GM23248 (cell line): ENCODE measurements around the gene RBM8A. TPM values are rescaled to one million over a fixed set of nuclear protein-coding genes. Genes with fewer than 3 reads are reported as not detected.

Source experiments
- DNase-seq: peaks from one replicate; pipeline ENCODE4 v3.0.0-alpha.2; 2015
- H2AFZ ChIP-seq: fragments of 200-600 bp; sonication (generic); 2 replicates; pipeline ENCODE4 v1.6.1; 2016; ENCODE audit warnings: antibody characterized with exemption
- H3F3A ChIP-seq: fragments of 200-600 bp; sonication (generic); 2 replicates; pipeline ENCODE4 v1.6.1; 2016; ENCODE audit warnings: mild to moderate bottlenecking, antibody characterized with exemption, mixed run types; ENCODE audit not compliant: insufficient read depth
- H3K27ac ChIP-seq: fragments of 200-600 bp; sonication (generic); 2 replicates; pipeline ENCODE4 v1.5.1; 2016; ENCODE audit warnings: mild to moderate bottlenecking
- H3K27me3 ChIP-seq: fragments of 200-600 bp; sonication (generic); replicated peaks from 2 replicates; pipeline ENCODE4 v1.6.1; 2016; ENCODE audit warnings: mild to moderate bottlenecking; ENCODE audit not compliant: insufficient read depth
- H3K36me3 ChIP-seq: fragments of 200-600 bp; sonication (generic); 2 replicates; pipeline ENCODE4 v1.6.1; 2016; ENCODE audit warnings: low read depth, mild to moderate bottlenecking
- H3K4me1 ChIP-seq: fragments of 200-600 bp; sonication (generic); 2 replicates; pipeline ENCODE4 v1.6.1; 2016; ENCODE audit warnings: mild to moderate bottlenecking; ENCODE audit not compliant: insufficient read depth
- H3K4me2 ChIP-seq: fragments of 200-600 bp; sonication (generic); one replicate; pipeline ENCODE4 v1.6.1; 2016; ENCODE audit warnings: mild to moderate bottlenecking; ENCODE audit not compliant: unreplicated experiment
- H3K4me3 ChIP-seq: fragments of 200-600 bp; sonication (generic); 2 replicates; pipeline ENCODE4 v1.5.1; 2016; ENCODE audit warnings: mild to moderate bottlenecking
- H3K79me2 ChIP-seq: fragments of 200-600 bp; sonication (generic); 2 replicates; pipeline ENCODE4 v1.6.1; 2016; ENCODE audit warnings: mild to moderate bottlenecking; ENCODE audit not compliant: insufficient read depth
- H3K9ac ChIP-seq: fragments of 200-600 bp; sonication (generic); 2 replicates; pipeline ENCODE4 v1.6.1; 2016; ENCODE audit warnings: mild to moderate bottlenecking
- H3K9me2 ChIP-seq: fragments of 200-600 bp; sonication (generic); 2 replicates; pipeline ENCODE4 v1.6.1; 2016; ENCODE audit warnings: mixed run types, mild to moderate bottlenecking, moderate library complexity; ENCODE audit not compliant: insufficient read depth
- H3K9me3 ChIP-seq: fragments of 200-600 bp; sonication (generic); one replicate; pipeline ENCODE4 v1.6.1; 2017; ENCODE audit warnings: low read depth
- H4K20me1 ChIP-seq: fragments of 200-600 bp; sonication (generic); 2 replicates; pipeline ENCODE4 v1.6.0; 2016; ENCODE audit not compliant: insufficient read depth
- EZH2 ChIP-seq: fragments of 200-600 bp; sonication (generic); IDR thresholded peaks from 2 replicates; pipeline ENCODE4 v1.6.1; 2018; ENCODE audit warnings: antibody characterized with exemption, mild to moderate bottlenecking; ENCODE audit not compliant: insufficient read depth, poor library complexity, severe bottlenecking
- EZH2phosphoT487 ChIP-seq: fragments of 200-600 bp; sonication (generic); IDR thresholded peaks from 2 replicates; pipeline ENCODE4 v1.6.1; 2018; ENCODE audit warnings: antibody characterized with exemption, moderate library complexity, mild to moderate bottlenecking, low read depth; ENCODE audit not compliant: insufficient read depth
- WGBS, 2 experiments: methylation state at CpG; one replicate each; pipeline ENCODE4 v1.1.6; 2015 to 2017; ENCODE audit warnings: low lambda C conversion rate in 2 of 2, low coverage in 1 of 2; ENCODE audit errors: missing lambda C conversion rate in 2 of 2; 5-methylcytosine and 5-hydroxymethylcytosine counted together
- in situ Hi-C: fragments of 300-500 bp; cut with MboI; formaldehyde crosslinking; loops from 2 replicates; pipeline ENCODE4 v1.15.0; 2020
- polyA plus RNA-seq: library from polyadenylated mRNA; unstranded; fragments of >200 nt; fragmentation: Nextera tagmentation; extraction: Ambion mirVana; gene quantifications from 2 replicates; pipeline ENCODE4 v1.2.1, GENCODE V29; 2016
- total RNA-seq: library from RNA; depleted of rRNA; stranded (reverse); fragments of >200 nt; shearing (Covaris generic); gene quantifications from 2 replicates; pipeline ENCODE4 v1.2.3, GENCODE V29; 2014

Gene RBM8A
- total and polyA plus RNA-seq, 2 experiments from 2014 or later, result 112 to 204 TPM

- WGBS, 2 experiments, result 4 to 5% methylated on average over 33 of the region's 33 CpGs
- Histone ChIP-seq H3K4me3 (peak overlapping the region; percentile 74), H3K27me3 (no peaks in the 10 kb centered on the region), H3K4me1 (peaks cover 16% of the 10 kb centered on the region), H3K9me3 (no peaks in the 10 kb centered on the region), H3K27ac (peak overlapping the region; percentile 70), H2AFZ (peak overlapping the region; percentile 91), H3K36me3 (peaks cover 9% of the 10 kb centered on the region; the same call in 1 of the 2 replicates), H3K4me2 (peak overlapping the region; percentile 98), H3F3A (peaks cover 27% of the 10 kb centered on the region), H3K9me2 (no peaks in the 10 kb centered on the region), H4K20me1 (no peaks in the 10 kb centered on the region), H3K9ac (peak overlapping the region; percentile 91), H3K79me2 (peaks cover 31% of the 10 kb centered on the region)
- TF ChIP-seq EZH2 (no peak), EZH2phosphoT487 (no peak)
- in situ Hi-C loops, result no loop called here
- DNase-seq, result peak; percentile 74
These were observed 8.0 kb downstream of the RBM8A start for GRCh38 chr1:145918992-145919939.

GRCh38 chr1:145918144-145918991 lies 8.9 kb downstream of the RBM8A start, which contains the start of gene PEX11B:
PEX11B (minus strand) TSS chr1:145918717; CDS start chr1:145918688, 29 bp downstream.
- in situ Hi-C loops, result no loop called here
- Histone ChIP-seq H3K27ac (peak within 1 kb of the TSS; percentile 70), H4K20me1 (no peaks in the 10 kb centered on the region), H3K4me2 (peak within 1 kb of the TSS; percentile 98), H3K9me3 (no peaks in the 10 kb centered on the region), H2AFZ (peak within 1 kb of the TSS; percentile 91), H3K9me2 (no peaks in the 10 kb centered on the region), H3K4me1 (peaks cover 16% of the 10 kb centered on the region), H3K9ac (peak within 1 kb of the TSS; percentile 91), H3K79me2 (peaks cover 31% of the 10 kb centered on the region), H3K36me3 (peaks cover 9% of the 10 kb centered on the region; the same call in 1 of the 2 replicates), H3K27me3 (no peaks in the 10 kb centered on the region), H3F3A (peaks cover 28% of the 10 kb centered on the region), H3K4me3 (peak within 1 kb of the TSS; percentile 74)
- DNase-seq, result peak; percentile 92
- TF ChIP-seq EZH2phosphoT487 (no peak), EZH2 (no peak)
- 1% methylated on average over 35 to 51 of the region's 51 CpGs for WGBS, 2 experiments

- H3K9me3 ChIP-seq, result no peaks in the 10 kb centered on the region
- H3K27ac ChIP-seq, result 0 out of 2 replicates have a peak overlapping the region, but pooled peaks have one; percentile 70
- no peaks in the 10 kb centered on the region for H3K27me3 ChIP-seq
- no peaks in the 10 kb centered on the region for H4K20me1 ChIP-seq
- peaks cover 9% of the 10 kb centered on the region; the same call in 1 of the 2 replicates for H3K36me3 ChIP-seq
- H3K4me2 ChIP-seq, result peak overlapping the region; percentile 98
- H3F3A ChIP-seq, result peaks cover 24% of the 10 kb centered on the region
- peaks cover 31% of the 10 kb centered on the region for H3K79me2 ChIP-seq
- H3K4me3 ChIP-seq, result peak overlapping the region; percentile 74
- 59 to 64% methylated on average over 5 of the region's 5 CpGs for WGBS, 2 experiments
- in situ Hi-C loops, result no loop called here
- H3K9ac ChIP-seq, result peak overlapping the region; percentile 91
- TF ChIP-seq EZH2phosphoT487 (no peak), EZH2 (no peak)
- peaks cover 16% of the 10 kb centered on the region for H3K4me1 ChIP-seq
- no peaks in the 10 kb centered on the region for H3K9me2 ChIP-seq
- peak; percentile 18 for DNase-seq
- peak overlapping the region; percentile 91 for H2AFZ ChIP-seq
These were observed 9.7 kb downstream of the RBM8A start for GRCh38 chr1:145917595-145917994.

- DNase-seq, result peak; percentile 39
- Histone ChIP-seq H3K79me2 (peaks cover 29% of the 10 kb centered on the region), H3K9me3 (no peaks in the 10 kb centered on the region), H3K4me2 (no peak overlapping the region), H3K27ac (no peak overlapping the region), H3K4me1 (peaks cover 16% of the 10 kb centered on the region), H4K20me1 (no peaks in the 10 kb centered on the region), H3K27me3 (no peaks in the 10 kb centered on the region), H3F3A (peaks cover 18% of the 10 kb centered on the region), H3K4me3 (0 out of 2 replicates have a peak overlapping the region, but pooled peaks have one; percentile 74), H2AFZ (no peak overlapping the region), H3K9ac (no peak overlapping the region), H3K9me2 (no peaks in the 10 kb centered on the region), H3K36me3 (peaks cover 9% of the 10 kb centered on the region; the same call in 1 of the 2 replicates)
- in situ Hi-C loops, result no loop called here
- 53 to 60% methylated on average over 5 of the region's 5 CpGs for WGBS, 2 experiments
- TF ChIP-seq EZH2phosphoT487, result no peak
- no peak for TF ChIP-seq EZH2
These were observed 10.5 kb downstream of the RBM8A start for GRCh38 chr1:145916745-145917144.
